Measurements from ENCODE around the gene EXOC6B.
"Not testable (repeated sequence)": the region's sequence is repeated elsewhere in the genome, so short reads cannot be mapped to it uniquely, and the experiment has no call there.

Gene EXOC6B

DNA sequence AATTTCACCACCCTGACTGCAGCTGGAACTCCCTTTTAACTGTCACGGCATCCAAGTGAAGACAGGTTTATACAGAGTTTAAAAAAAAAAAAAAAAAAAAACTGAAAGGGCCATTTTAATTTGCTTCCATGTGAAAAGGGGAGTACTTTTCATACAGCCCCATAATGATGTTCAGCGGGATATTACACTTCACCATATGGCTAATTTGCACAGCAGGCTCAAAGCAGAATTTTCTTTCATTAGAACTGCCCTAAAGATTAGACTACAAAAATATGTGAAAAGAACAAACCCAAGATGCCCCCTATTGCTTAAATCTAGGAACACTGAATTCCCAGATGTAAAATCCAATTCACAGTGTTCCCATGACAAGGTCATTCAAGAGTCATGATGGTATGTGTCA lies 301.8 kb downstream of the EXOC6B start:
- H3K27me3 Mint-ChIP-seq (ENCODE audit: low read depth): no peaks in the 10 kb centered on the region
- no peak overlapping the region for H3K27ac Mint-ChIP-seq
- H3K9me3 Mint-ChIP-seq: no peaks in the 10 kb centered on the region
- H3K36me3 Mint-ChIP-seq (ENCODE audit: low read depth): no peaks in the 10 kb centered on the region
- no peak overlapping the region for H3K4me3 Mint-ChIP-seq
- DNase-seq (ENCODE audit: low spot score): no peak
- H3K4me1 Mint-ChIP-seq (ENCODE audit: low read depth): no peaks in the 10 kb centered on the region

DNA sequence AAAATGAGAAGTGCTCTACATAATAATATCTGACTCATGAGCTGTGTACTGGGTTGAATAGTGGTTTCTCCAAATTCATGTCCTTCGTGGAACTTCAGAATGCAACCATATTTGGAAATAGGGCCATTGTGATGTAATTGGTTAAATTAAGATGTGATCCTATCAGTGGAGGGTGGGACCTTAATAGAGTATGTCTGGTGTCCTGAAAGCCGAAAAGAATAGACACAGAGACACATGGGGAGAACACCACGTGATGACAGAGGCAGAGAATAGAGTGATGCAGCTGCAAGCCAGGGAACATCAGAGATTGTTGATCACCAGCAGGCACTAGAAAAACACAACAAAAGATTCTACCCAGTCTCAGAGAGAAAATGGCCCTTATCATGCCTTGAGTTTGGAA lies 310.1 kb downstream of the EXOC6B start:
- H3K4me3 Mint-ChIP-seq: no peak overlapping the region
- no peaks in the 10 kb centered on the region for H3K36me3 Mint-ChIP-seq (ENCODE audit: low read depth)
- H3K27me3 Mint-ChIP-seq (ENCODE audit: low read depth): no peaks in the 10 kb centered on the region
- no peaks in the 10 kb centered on the region for H3K9me3 Mint-ChIP-seq
- no peak for DNase-seq (ENCODE audit: low spot score)
- no peaks in the 10 kb centered on the region for H3K4me1 Mint-ChIP-seq (ENCODE audit: low read depth)
- H3K27ac Mint-ChIP-seq: no peak overlapping the region

DNA sequence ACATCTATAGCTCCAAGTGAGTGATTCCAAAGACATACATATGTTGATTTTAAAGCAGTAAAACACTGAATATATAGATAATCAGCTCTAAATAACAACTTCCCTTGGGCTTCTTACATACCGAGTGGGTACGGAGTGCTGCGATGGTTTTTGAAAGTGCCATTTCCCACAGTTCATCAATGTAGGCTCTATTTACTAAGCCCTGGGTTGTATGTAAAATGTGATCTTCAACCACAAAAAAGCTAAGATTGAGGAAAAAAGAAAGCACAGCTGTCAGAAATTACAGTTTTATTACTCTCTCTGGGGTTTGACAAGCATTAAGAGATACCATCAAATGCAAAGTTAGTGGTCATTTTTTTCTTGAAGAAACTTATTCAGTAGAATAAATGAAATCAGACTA lies 312.8 kb downstream of the EXOC6B start:
- Mint-ChIP-seq H3K27ac (no peak overlapping the region), H3K9me3 (no peaks in the 10 kb centered on the region), H3K27me3 (ENCODE audit: low read depth) (no peaks in the 10 kb centered on the region), H3K36me3 (ENCODE audit: low read depth) (no peaks in the 10 kb centered on the region), H3K4me1 (ENCODE audit: low read depth) (no peaks in the 10 kb centered on the region), H3K4me3 (no peak overlapping the region)
- no peak for DNase-seq (ENCODE audit: low spot score)

DNA sequence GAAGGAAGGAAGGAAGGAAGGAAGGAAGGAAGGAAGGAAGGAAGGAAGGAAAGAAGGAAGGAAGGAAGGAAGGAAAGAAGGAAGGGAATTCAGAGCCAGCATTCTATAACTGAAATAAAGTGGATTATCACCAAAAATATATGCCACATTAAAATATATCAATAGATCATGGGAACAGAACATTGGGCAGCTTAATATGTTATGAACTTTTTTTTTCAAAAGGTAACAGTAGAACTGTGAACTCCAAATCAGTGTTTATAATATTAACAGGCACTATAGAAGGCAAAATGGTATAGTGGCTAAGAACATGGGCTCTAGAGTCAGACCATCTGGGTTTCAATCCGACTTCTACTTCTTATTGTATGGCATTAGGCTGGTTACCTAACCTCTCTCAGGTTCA lies 313.5 kb downstream of the EXOC6B start:
- no peaks in the 10 kb centered on the region for H3K27me3 Mint-ChIP-seq (ENCODE audit: low read depth)
- no peaks in the 10 kb centered on the region for H3K36me3 Mint-ChIP-seq (ENCODE audit: low read depth)
- no peaks in the 10 kb centered on the region for H3K9me3 Mint-ChIP-seq
- no peaks in the 10 kb centered on the region for H3K4me1 Mint-ChIP-seq (ENCODE audit: low read depth)
- H3K27ac Mint-ChIP-seq: no peak overlapping the region
- no peak for DNase-seq (ENCODE audit: low spot score)
- H3K4me3 Mint-ChIP-seq: no peak overlapping the region

DNA sequence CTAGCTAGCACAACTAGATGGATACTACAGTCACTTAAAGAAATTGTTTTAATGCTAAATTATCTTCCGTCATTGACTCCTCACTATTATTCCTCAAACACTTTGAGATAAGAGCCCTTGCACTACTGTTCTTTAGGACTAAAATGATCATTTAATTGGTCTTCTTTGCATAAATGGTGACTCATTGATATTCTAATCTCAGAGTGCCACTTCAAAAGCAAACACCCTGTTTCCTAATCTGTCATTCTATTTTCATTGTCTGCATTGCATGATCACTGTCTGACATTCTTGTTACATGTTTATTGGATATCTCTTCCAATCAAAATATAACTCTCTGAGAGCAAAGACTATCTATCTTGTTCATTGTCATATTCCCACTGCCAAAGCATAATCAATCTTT lies 313.9 kb downstream of the EXOC6B start:
- H3K27ac Mint-ChIP-seq: no peak overlapping the region
- H3K9me3 Mint-ChIP-seq: no peaks in the 10 kb centered on the region

DNA sequence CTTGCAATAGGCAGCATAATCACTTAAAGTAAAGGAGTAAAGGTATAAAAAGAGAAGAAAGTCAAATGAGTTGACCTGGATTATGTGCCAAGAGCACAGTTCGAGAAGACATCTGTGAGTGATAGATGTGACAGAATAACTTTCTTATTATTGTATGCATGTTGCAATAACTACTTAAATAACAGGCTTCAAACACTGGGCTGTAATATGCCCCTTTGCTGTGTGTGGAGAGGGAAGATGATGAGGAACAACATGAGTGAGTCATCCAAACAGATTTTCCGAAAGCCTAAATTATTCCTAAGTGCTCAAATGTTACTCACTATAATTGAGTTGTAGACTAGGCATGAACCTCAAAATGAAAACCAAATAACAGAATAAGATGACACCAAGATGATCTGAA lies 328.1 kb downstream of the EXOC6B start:
- H3K27me3 Mint-ChIP-seq (ENCODE audit: low read depth): no peaks in the 10 kb centered on the region
- H3K36me3 Mint-ChIP-seq (ENCODE audit: low read depth): no peaks in the 10 kb centered on the region
- H3K9me3 Mint-ChIP-seq: no peaks in the 10 kb centered on the region
- H3K27ac Mint-ChIP-seq: no peak overlapping the region
- no peak for DNase-seq (ENCODE audit: low spot score)
- no peak overlapping the region for H3K4me3 Mint-ChIP-seq
- no peaks in the 10 kb centered on the region for H3K4me1 Mint-ChIP-seq (ENCODE audit: low read depth)

More for the DNA sequence above, 313.9 kb downstream of the EXOC6B start:
- DNase-seq (ENCODE audit: low spot score): no peak
- H3K4me1 Mint-ChIP-seq (ENCODE audit: low read depth): no peaks in the 10 kb centered on the region
- H3K27me3 Mint-ChIP-seq (ENCODE audit: low read depth): no peaks in the 10 kb centered on the region
- H3K36me3 Mint-ChIP-seq (ENCODE audit: low read depth): no peaks in the 10 kb centered on the region
- H3K4me3 Mint-ChIP-seq: no peak overlapping the region

DNA sequence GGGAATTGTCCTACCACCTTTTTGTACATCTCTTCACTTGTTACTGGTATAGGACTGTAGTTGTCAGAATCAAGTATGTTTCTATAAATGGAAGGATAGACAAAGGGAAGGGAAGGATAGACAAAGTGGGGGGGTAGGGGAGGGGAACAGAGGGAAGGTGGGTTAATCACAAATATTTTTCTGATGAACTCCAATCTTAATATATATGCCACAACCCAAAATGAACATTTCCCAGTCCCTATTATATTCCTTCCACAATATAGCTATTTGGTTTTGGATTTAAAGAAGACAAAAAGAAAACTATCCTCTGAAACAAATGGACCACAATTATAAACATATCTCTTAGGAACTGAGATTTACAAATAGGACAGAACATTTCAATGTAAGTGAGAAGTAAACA lies 329.4 kb downstream of the EXOC6B start:
- H3K4me1 Mint-ChIP-seq (ENCODE audit: low read depth): no peaks in the 10 kb centered on the region
- H3K27ac Mint-ChIP-seq: no peak overlapping the region
- H3K9me3 Mint-ChIP-seq: no peaks in the 10 kb centered on the region
- H3K36me3 Mint-ChIP-seq (ENCODE audit: low read depth): no peaks in the 10 kb centered on the region
- no peak overlapping the region for H3K4me3 Mint-ChIP-seq
- DNase-seq (ENCODE audit: low spot score): no peak
- H3K27me3 Mint-ChIP-seq (ENCODE audit: low read depth): no peaks in the 10 kb centered on the region

DNA sequence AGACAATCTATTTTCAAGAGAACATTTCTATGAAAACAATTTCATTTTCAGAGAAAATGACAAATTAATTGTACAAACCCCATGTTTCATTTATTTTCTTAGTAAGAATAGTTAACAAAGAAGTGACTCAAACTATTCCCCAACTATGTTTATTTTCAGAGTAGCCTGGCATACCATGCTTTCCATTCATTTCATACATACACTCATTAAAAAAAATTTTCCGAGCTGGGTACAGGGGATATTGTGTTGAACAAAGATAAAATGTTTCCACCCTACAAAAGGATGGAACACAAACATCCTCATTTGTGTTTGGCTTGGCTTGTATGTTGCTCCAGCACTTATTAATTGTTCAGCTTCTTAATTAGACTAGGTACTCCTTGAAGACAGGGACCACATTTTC lies 331.4 kb downstream of the EXOC6B start:
- H3K36me3 Mint-ChIP-seq (ENCODE audit: low read depth): no peaks in the 10 kb centered on the region
- H3K9me3 Mint-ChIP-seq: no peaks in the 10 kb centered on the region
- DNase-seq (ENCODE audit: low spot score): no peak
- H3K4me1 Mint-ChIP-seq (ENCODE audit: low read depth): no peaks in the 10 kb centered on the region
- H3K4me3 Mint-ChIP-seq: no peak overlapping the region
- H3K27me3 Mint-ChIP-seq (ENCODE audit: low read depth): no peaks in the 10 kb centered on the region
- no peak overlapping the region for H3K27ac Mint-ChIP-seq

DNA sequence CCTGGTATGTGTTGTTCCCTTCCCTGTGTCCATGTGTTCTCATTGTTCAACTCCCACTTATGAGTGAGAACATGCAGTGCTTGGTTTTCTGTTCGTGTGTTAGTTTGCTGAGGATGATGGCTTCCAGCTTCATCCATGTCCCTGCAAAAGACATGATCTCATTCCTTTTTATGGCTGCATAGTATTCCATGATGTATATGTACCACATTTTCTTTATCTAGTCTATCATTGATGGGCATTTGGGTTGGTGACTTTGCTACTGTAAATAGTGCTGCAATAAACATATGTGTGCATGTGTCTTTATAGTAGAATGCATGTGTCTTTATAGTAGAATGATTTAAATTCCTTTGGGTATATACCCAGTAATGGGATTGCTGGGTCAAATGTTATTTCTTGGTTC lies 341.2 kb downstream of the EXOC6B start:
- not testable (repeated sequence) for H3K27me3 Mint-ChIP-seq (ENCODE audit: low read depth); DNase-seq (ENCODE audit: low spot score); H3K36me3 Mint-ChIP-seq (ENCODE audit: low read depth); H3K4me1 Mint-ChIP-seq (ENCODE audit: low read depth); H3K4me3 Mint-ChIP-seq; H3K27ac Mint-ChIP-seq; H3K9me3 Mint-ChIP-seq

DNA sequence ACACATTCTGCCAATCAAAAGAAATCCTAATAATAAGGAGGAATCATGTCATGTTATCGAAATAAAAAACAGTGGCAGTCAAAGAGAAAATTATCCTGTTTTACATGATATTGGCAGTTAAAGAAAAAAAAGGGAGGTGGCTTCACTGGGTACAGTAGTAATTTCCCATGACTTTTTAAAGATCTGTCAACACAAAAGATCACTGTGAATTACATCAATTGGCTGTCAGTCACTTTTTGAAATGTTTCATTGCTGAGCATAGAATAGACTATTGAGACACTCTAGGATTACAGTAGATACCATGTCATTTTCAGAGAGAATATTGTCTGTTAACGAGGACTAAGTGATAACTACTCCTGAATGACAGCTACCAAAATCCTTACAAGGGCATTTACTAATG lies 342.5 kb downstream of the EXOC6B start:
- no peak overlapping the region for H3K27ac Mint-ChIP-seq
- no peaks in the 10 kb centered on the region for H3K4me1 Mint-ChIP-seq (ENCODE audit: low read depth)
- no peak overlapping the region for H3K4me3 Mint-ChIP-seq
- no peaks in the 10 kb centered on the region for H3K27me3 Mint-ChIP-seq (ENCODE audit: low read depth)
- DNase-seq (ENCODE audit: low spot score): no peak
- peaks cover 4% of the 10 kb centered on the region for H3K9me3 Mint-ChIP-seq
- H3K36me3 Mint-ChIP-seq (ENCODE audit: low read depth): no peaks in the 10 kb centered on the region

DNA sequence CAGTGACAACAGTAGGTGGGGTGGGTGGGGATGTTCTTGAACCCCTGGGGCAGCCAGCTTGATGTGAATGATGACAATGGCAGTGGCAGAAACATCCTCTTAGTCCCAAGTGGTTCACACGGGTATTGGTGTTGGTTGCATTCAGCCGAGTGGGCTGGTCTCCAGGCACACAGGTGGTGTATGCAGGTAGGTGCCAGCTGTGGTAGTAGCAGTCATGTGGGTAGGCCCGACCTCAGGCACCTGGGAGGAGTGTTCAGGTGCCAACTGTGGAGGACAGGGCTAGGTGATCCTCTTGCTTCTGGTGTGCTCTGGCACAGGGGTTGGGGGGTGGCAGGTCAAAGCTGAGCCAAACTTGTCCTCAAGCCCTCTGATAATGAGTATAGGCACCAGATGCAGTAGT lies 350.6 kb downstream of the EXOC6B start:
- Mint-ChIP-seq H3K27me3 (ENCODE audit: low read depth) (no peaks in the 10 kb centered on the region), H3K27ac (no peak overlapping the region), H3K4me3 (no peak overlapping the region), H3K36me3 (ENCODE audit: low read depth) (no peaks in the 10 kb centered on the region), H3K4me1 (ENCODE audit: low read depth) (no peaks in the 10 kb centered on the region), H3K9me3 (peaks cover 45% of the 10 kb centered on the region)
- no peak for DNase-seq (ENCODE audit: low spot score)

DNA sequence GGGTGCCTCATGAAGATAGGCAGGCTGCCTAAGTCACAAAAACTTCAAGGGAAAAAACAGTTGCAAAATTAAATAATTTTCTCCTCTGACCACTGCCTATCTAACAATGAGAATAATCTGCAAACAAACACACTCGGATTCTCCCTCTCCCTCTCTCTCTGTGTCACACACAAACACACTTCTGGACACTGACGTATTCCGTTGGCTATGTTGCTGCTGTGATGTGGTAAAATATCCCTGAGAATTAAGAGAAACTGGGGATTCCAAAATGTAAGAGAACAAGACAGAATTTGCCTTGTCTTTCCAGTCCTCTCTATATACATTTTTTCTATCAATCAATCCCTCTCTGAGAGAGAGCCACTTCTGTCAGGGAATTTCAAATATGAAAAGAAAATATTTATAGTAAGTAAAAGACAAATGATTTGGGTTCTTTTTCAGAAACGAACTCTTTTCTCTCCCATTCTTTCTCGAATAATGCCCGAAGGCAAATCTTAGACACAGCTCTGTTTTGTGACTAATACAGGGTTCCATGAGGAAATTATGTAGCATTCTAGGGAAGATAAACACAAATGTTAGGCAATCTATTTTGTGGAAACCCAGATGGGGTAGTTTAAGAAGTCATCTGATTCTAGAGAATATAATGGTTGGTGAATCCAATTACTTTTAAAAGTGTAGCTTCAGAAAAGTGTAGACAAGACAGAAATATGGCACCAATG lies 367.9 kb downstream of the EXOC6B start:
- no peak overlapping the region for H3K27ac Mint-ChIP-seq
- no peak overlapping the region for H3K4me3 Mint-ChIP-seq
- no peaks in the 10 kb centered on the region for H3K27me3 Mint-ChIP-seq (ENCODE audit: low read depth)
- DNase-seq (ENCODE audit: low spot score): no peak
- H3K9me3 Mint-ChIP-seq: no peaks in the 10 kb centered on the region
- H3K4me1 Mint-ChIP-seq (ENCODE audit: low read depth): no peaks in the 10 kb centered on the region
- H3K36me3 Mint-ChIP-seq (ENCODE audit: low read depth): no peaks in the 10 kb centered on the region

DNA sequence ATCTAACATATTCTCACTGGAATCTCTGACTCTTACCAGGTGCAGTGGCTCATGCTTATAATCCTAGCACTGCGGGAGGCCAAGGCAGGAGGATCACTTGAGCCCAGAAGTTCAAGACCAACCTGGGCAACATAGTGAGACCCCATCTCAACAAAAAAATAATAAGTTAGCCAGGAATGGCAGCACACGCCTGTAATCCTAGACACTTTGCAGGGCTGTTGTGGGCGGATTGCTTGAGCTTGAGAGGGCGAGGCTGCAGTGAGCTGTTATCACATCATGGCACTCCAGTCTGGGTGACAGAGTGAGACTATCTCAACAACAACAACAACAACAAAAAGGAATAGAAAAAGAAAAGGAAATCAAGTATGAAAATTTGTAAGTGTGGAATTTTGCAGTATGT lies 371.6 kb downstream of the EXOC6B start:
- H3K36me3 Mint-ChIP-seq (ENCODE audit: low read depth): no peaks in the 10 kb centered on the region
- H3K27ac Mint-ChIP-seq: no peak overlapping the region
- H3K9me3 Mint-ChIP-seq: no peaks in the 10 kb centered on the region
- no peaks in the 10 kb centered on the region for H3K4me1 Mint-ChIP-seq (ENCODE audit: low read depth)
- DNase-seq (ENCODE audit: low spot score): no peak
- no peak overlapping the region for H3K4me3 Mint-ChIP-seq
- H3K27me3 Mint-ChIP-seq (ENCODE audit: low read depth): no peaks in the 10 kb centered on the region

DNA sequence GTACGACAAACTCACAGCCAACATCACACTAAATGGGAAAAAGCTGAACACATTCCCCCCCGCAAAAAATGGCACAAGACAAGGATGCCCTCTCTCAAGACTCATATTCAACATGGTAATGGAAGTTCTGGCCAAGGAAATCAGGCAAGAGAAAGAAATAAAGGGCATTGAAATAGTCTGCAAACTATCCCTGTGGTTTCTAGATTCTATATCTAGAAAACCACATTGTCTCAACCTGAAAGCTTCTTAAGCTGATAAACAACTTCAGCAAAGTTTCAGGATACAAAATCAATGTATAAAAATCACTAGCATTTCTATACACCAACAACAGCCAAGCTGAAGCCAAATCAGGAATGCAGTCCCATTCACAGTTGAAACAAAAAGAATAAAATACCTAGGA lies 383.6 kb downstream of the EXOC6B start:
- no peak for DNase-seq (ENCODE audit: low spot score)
- Mint-ChIP-seq H3K4me1 (ENCODE audit: low read depth) (peaks cover 10% of the 10 kb centered on the region), H3K27ac (no peak overlapping the region), H3K36me3 (ENCODE audit: low read depth) (no peaks in the 10 kb centered on the region), H3K4me3 (no peak overlapping the region), H3K9me3 (peaks cover 3% of the 10 kb centered on the region), H3K27me3 (ENCODE audit: low read depth) (peaks cover 6% of the 10 kb centered on the region)

DNA sequence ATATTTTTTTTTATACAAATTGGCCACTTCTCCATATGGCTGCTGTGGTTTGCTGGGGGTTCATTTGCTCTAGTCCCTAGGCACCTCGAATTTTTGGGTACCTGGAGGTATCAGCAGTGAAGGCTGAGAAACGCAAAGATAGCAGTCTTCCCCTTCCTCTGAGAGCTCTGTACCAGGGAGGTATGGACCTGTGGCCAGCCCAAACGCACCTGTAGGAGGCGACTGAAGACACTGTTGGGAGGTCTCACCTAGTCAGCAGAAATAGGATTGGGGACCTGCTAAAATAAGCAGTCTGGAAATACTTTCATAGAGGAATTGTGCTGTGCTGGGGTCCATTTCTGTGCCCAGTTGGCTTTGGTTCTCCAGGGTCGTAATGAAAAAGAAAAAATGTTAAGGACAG lies 385.9 kb downstream of the EXOC6B start:
- DNase-seq (ENCODE audit: low spot score): no peak
- Mint-ChIP-seq H3K27me3 (ENCODE audit: low read depth) (peaks cover 6% of the 10 kb centered on the region), H3K36me3 (ENCODE audit: low read depth) (no peaks in the 10 kb centered on the region), H3K4me1 (ENCODE audit: low read depth) (peaks cover 10% of the 10 kb centered on the region), H3K27ac (no peak overlapping the region), H3K9me3 (peaks cover 18% of the 10 kb centered on the region), H3K4me3 (no peak overlapping the region)
